Measurements from ENCODE around the gene IER5L. TPM values are rescaled to one million over a fixed set of nuclear protein-coding genes. Genes with fewer than 3 reads are reported as not detected.

IER5L gene
- total and polyA plus RNA-seq, 9 of the 15 experiments (the other 6 are each of a cell fraction or from before 2014, with no cell fraction given), result 0.14 to 11.9 (median 0.52) TPM

- TF ChIP-seq ARNT (IDR thresholded peaks at IDR 0.05) (no peak), ZBTB8A (IDR thresholded peaks at IDR 0.05; ENCODE audit: partially characterized antibody) (no peak), ZBTB33 (CRISPR knock-in tag; IDR thresholded peaks at IDR 0.05) (no peak), ZNF311 (CRISPR knock-in tag; IDR thresholded peaks at IDR 0.05) (no peak), PHF8 (IDR thresholded peaks at IDR 0.05; ENCODE audit: borderline replicate concordance, low read length) (no peak), ATF6 (CRISPR knock-in tag; IDR thresholded peaks at IDR 0.05) (no peak), NFRKB (IDR thresholded peaks at IDR 0.05; ENCODE audit: low read depth) (no peak), RBM25 (IDR thresholded peaks at IDR 0.05; ENCODE audit: low read depth, low read length, severe bottlenecking) (no peak), SNAPC5 (CRISPR knock-in tag; IDR thresholded peaks at IDR 0.05) (no peak), CTBP1 (IDR thresholded peaks at IDR 0.05; ENCODE audit: borderline replicate concordance) (peak; percentile 56)
- TF ChIP-seq, protein P1, sequence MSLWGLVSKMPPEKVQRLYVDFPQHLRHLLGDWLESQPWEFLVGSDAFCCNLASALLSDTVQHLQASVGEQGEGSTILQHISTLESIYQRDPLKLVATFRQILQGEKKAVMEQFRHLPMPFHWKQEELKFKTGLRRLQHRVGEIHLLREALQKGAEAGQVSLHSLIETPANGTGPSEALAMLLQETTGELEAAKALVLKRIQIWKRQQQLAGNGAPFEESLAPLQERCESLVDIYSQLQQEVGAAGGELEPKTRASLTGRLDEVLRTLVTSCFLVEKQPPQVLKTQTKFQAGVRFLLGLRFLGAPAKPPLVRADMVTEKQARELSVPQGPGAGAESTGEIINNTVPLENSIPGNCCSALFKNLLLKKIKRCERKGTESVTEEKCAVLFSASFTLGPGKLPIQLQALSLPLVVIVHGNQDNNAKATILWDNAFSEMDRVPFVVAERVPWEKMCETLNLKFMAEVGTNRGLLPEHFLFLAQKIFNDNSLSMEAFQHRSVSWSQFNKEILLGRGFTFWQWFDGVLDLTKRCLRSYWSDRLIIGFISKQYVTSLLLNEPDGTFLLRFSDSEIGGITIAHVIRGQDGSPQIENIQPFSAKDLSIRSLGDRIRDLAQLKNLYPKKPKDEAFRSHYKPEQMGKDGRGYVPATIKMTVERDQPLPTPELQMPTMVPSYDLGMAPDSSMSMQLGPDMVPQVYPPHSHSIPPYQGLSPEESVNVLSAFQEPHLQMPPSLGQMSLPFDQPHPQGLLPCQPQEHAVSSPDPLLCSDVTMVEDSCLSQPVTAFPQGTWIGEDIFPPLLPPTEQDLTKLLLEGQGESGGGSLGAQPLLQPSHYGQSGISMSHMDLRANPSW (CRISPR knock-in tag; IDR thresholded peaks at IDR 0.05), result peak; percentile 53; the same call in 1 of the 2 replicates
These were observed 2.0 kb downstream of the IER5L start (continued) for GRCh38 chr9:129175825-129176633.

Data from K562 (cell line).